Endothelial cell of umbilical vein (primary cell): ENCODE results near the gene SURF6. TPM values are rescaled to one million over a fixed set of nuclear protein-coding genes. Genes with fewer than 3 reads are reported as not detected.

Experiments used
- BruUV-seq: library from RNA; stranded (reverse); fragments of 400-500 nt; replicated peaks from 2 replicates; lab custom pipeline; 2021; lab: Mats Ljungman, UMichigan
- CTCF ChIA-PET: fragments of 300-600, 350-600 bp; sonication (Branson Sonifier 250); formaldehyde crosslinking; loops from one replicate; lab custom pipeline; 2021; ENCODE audit warnings: antibody characterized with exemption, inconsistent platforms; lab: Charles Lee
- POLR2A ChIA-PET: fragments of 300-600, 350-600 bp; sonication (Branson Sonifier 250); formaldehyde crosslinking; loops from one replicate; lab custom pipeline; 2021; ENCODE audit warnings: antibody characterized with exemption, inconsistent platforms; lab: Charles Lee
- DNase-seq: peaks from one replicate; pipeline ENCODE4 v3.0.0-alpha.2; 2011; ENCODE audit warnings: low read depth, low spot score
- FAIRE-seq: peaks from 2 replicates; lab custom pipeline; 2011; peaks lifted over from hg19 to GRCh38; lab: Jason Lieb, UNC
- H2AFZ ChIP-seq: 2 replicates; pipeline ENCODE4 v1.6.0; 2012; ENCODE audit warnings: low read depth, low read length, control low read depth, inconsistent platforms
- H3K27ac ChIP-seq: 2 replicates; pipeline ENCODE4 v1.5.1; 2011; ENCODE audit warnings: low read depth, mild to moderate bottlenecking, control low read depth, low read length, moderate library complexity; ENCODE audit not compliant: insufficient read depth
- H3K27me3 ChIP-seq, 2 experiments: 2 replicates each; pipeline versions ENCODE4 v1.6.0 to v1.6.1; 2011; ENCODE audit warnings: low read length in 2 of 2, mixed read lengths in 1 of 2; ENCODE audit not compliant: control insufficient read depth in 2 of 2, insufficient read depth in 2 of 2
- H3K36me3 ChIP-seq, 2 experiments: 2 replicates in 1 of 2; 3 replicates in 1 of 2; pipeline ENCODE4 v1.5.1; 2011; ENCODE audit warnings: low read length in 2 of 2, mild to moderate bottlenecking in 1 of 2, moderate library complexity in 1 of 2; ENCODE audit not compliant: control insufficient read depth in 2 of 2, insufficient read depth in 2 of 2; ENCODE audit errors: extremely low read depth in 1 of 2
- H3K4me1 ChIP-seq: 3 replicates; pipeline ENCODE4 v1.5.1; 2011; ENCODE audit warnings: mild to moderate bottlenecking, low read length; ENCODE audit not compliant: control insufficient read depth, insufficient read depth; ENCODE audit errors: extremely low read depth
- H3K4me2 ChIP-seq: 2 replicates; pipeline ENCODE4 v1.6.1; 2011; ENCODE audit warnings: low read length, control low read depth, mixed read lengths; ENCODE audit not compliant: insufficient read depth
- H3K4me3 ChIP-seq, 3 experiments: fragments of 200-600 bp in 1 of 3; sonication (generic), shearing (Covaris generic) in 1 of 3; replicated peaks in 1 of 3; 2 replicates each; pipeline ENCODE4 v1.5.1; 2011 to 2016; ENCODE audit warnings: control low read depth in 3 of 3, low read length in 3 of 3, mild to moderate bottlenecking in 2 of 3, inconsistent platforms in 1 of 3, low read depth in 1 of 3, moderate library complexity in 1 of 3; ENCODE audit not compliant: insufficient read depth in 1 of 3
- H3K79me2 ChIP-seq: 2 replicates; pipeline ENCODE4 v1.6.0; 2012; ENCODE audit warnings: low read length, inconsistent platforms; ENCODE audit not compliant: control insufficient read depth, insufficient read depth
- H3K9ac ChIP-seq: replicated peaks from 2 replicates; pipeline ENCODE3; 2011; ENCODE audit warnings: low read length, control low read depth; ENCODE audit not compliant: insufficient read depth; ENCODE audit errors: extremely low read depth
- H3K9me1 ChIP-seq: replicated peaks from 3 replicates; pipeline ENCODE4 v1.6.0; 2011; ENCODE audit warnings: mild to moderate bottlenecking, low read length; ENCODE audit not compliant: control insufficient read depth, insufficient read depth; ENCODE audit errors: extremely low read depth
- H3K9me3 ChIP-seq: replicated peaks from 2 replicates; pipeline ENCODE4 v1.5.1; 2012; ENCODE audit warnings: low read length, inconsistent platforms; ENCODE audit not compliant: control insufficient read depth, insufficient read depth
- H4K20me1 ChIP-seq: replicated peaks from 2 replicates; pipeline ENCODE3; 2011; ENCODE audit warnings: mild to moderate bottlenecking, low read length; ENCODE audit not compliant: control insufficient read depth, insufficient read depth; ENCODE audit errors: extremely low read depth
- EZH2 ChIP-seq: IDR thresholded peaks from 2 replicates; pipeline ENCODE4 v1.6.1; 2012; ENCODE audit warnings: borderline replicate concordance, low read depth, mild to moderate bottlenecking, moderate library complexity, low read length, inconsistent platforms; ENCODE audit not compliant: severe bottlenecking
- FOS ChIP-seq: IDR thresholded peaks from 2 replicates; pipeline ENCODE4 v1.6.1; 2011; ENCODE audit warnings: mild to moderate bottlenecking, low read length, moderate library complexity, borderline replicate concordance; ENCODE audit not compliant: insufficient read depth
- GATA2 ChIP-seq: IDR thresholded peaks from 2 replicates; pipeline ENCODE4 v1.7.0; 2011; ENCODE audit warnings: low read depth, mild to moderate bottlenecking, moderate library complexity, mixed read lengths, low read length; ENCODE audit not compliant: insufficient read length, insufficient read depth
- JUN ChIP-seq: IDR thresholded peaks from 2 replicates; pipeline ENCODE4 v1.6.1; 2011; ENCODE audit warnings: borderline replicate concordance, low read depth; ENCODE audit not compliant: insufficient read length, insufficient read depth
- MYC ChIP-seq: IDR thresholded peaks from one replicate; pipeline ENCODE4 v1.6.1; 2011; ENCODE audit warnings: mild to moderate bottlenecking, low read depth, low read length
- POLR2A ChIP-seq: IDR thresholded peaks from 2 replicates; pipeline ENCODE4 v1.6.1; 2012; ENCODE audit warnings: low read depth, mild to moderate bottlenecking, control low read depth, low read length
- POLR2AphosphoS5 ChIP-seq: IDR thresholded peaks from 2 replicates; pipeline ENCODE4 v1.6.1; 2012; ENCODE audit warnings: low read depth, mild to moderate bottlenecking, control low read depth, low read length, moderate library complexity; ENCODE audit not compliant: insufficient read depth
- dilution Hi-C: fragments of 300-500 bp; cut with MboI; formaldehyde crosslinking; loops from one replicate; pipeline ENCODE4 v1.15.0; 2019; ENCODE audit warnings: low sequenced_read_pairs; ENCODE audit not compliant: extremely low pct_ligation_motif_present
- intact Hi-C: fragments of 100-400 bp; cut with micrococcal nuclease; formaldehyde crosslinking; loops from one replicate; pipeline ENCODE4 v1.10.0; 2022
- polyA plus RNA-seq, 4 experiments: library from polyadenylated mRNA; depleted of rRNA in 3 of 4; stranded (reverse) in 3 of 4; unstranded in 1 of 4; fragments of >200 nt; gene quantifications; 2 replicates each; pipeline versions ENCODE4 v1.2.1 to v1.2.3, GENCODE V29; 2011 to 2012; ENCODE audit warnings: missing spikeins in 1 of 4
- total RNA-seq: library from RNA; stranded (reverse); gene quantifications from 2 replicates; pipeline ENCODE4 v1.2.3, GENCODE V29; 2021
- TF ChIP-seq, protein P1 (sequence below): IDR thresholded peaks from 2 replicates; pipeline ENCODE4 v1.6.1; 2011; ENCODE audit not compliant: insufficient read depth, insufficient read length
- TF ChIP-seq, protein P2 (sequence below), 2 donors: IDR thresholded peaks; 1 replicate in 1 of 2; 2 replicates in 1 of 2; pipeline ENCODE4 v1.5.1; 2011; ENCODE audit warnings: low read length in 2 of 2, mild to moderate bottlenecking in 2 of 2, moderate library complexity in 2 of 2, control low read depth in 1 of 2, inconsistent platforms in 1 of 2, low read depth in 1 of 2; ENCODE audit not compliant: insufficient read depth in 1 of 2; ENCODE audit errors: extremely low read depth in 1 of 2

The SURF6 gene
- total and polyA plus RNA-seq, 2 donors (not counting 3 experiments of a cell fraction or from before 2014, with no cell fraction given), result 4.9 to 16.0 TPM

DNA sequence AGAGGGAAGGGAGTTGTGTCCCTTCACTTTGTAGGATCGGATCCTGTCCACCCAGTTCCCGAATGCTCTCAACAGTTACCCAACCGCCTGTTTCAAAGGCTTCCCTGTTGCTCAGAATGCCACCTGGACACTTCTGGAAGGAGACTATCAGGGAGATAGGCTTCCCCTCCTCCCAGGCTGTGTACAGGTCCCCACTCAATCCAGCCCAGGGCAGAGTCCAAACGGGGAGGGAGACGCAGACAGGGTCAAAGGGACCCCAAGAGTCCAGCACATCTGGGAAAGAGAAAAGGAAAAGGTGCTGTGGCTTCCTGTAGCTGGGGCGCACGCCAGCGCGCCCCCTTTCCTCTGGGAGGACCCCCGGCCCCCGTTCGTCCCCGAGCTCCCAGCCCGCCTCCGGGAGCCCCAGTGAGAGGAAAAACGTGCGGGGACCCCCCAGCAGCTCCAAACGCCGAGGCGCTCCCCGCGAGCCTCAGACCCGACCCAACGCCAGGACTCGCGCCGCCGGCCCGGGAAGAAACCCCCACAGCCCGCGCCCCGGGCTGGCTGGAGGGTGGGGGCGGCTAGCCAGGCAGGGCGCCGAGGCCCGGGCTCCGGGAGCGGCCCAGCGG is 39.2 kb upstream of the SURF6 start:
- H3K9ac ChIP-seq, result peak overlapping the region; percentile 97
- peaks cover 10% of the 10 kb centered on the region for H3K4me1 ChIP-seq
- H3K27ac ChIP-seq, result peak overlapping the region; percentile 85
- peaks cover 56% of the 10 kb centered on the region for H3K79me2 ChIP-seq
- no peak for TF ChIP-seq GATA2
- TF ChIP-seq JUN, result no peak
- TF ChIP-seq FOS, result no peak
- TF ChIP-seq EZH2, result no peak
- no peak for TF ChIP-seq MYC
- no peak for TF ChIP-seq POLR2AphosphoS5
- TF ChIP-seq, protein P1, sequence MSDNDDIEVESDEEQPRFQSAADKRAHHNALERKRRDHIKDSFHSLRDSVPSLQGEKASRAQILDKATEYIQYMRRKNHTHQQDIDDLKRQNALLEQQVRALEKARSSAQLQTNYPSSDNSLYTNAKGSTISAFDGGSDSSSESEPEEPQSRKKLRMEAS, result no peak
- TF ChIP-seq, protein P2, sequence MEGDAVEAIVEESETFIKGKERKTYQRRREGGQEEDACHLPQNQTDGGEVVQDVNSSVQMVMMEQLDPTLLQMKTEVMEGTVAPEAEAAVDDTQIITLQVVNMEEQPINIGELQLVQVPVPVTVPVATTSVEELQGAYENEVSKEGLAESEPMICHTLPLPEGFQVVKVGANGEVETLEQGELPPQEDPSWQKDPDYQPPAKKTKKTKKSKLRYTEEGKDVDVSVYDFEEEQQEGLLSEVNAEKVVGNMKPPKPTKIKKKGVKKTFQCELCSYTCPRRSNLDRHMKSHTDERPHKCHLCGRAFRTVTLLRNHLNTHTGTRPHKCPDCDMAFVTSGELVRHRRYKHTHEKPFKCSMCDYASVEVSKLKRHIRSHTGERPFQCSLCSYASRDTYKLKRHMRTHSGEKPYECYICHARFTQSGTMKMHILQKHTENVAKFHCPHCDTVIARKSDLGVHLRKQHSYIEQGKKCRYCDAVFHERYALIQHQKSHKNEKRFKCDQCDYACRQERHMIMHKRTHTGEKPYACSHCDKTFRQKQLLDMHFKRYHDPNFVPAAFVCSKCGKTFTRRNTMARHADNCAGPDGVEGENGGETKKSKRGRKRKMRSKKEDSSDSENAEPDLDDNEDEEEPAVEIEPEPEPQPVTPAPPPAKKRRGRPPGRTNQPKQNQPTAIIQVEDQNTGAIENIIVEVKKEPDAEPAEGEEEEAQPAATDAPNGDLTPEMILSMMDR (IDR thresholded peaks at IDR 0.05; ENCODE audit: extremely low read depth in 1 of 2, insufficient read depth in 1 of 2, low read depth in 1 of 2, low read length in 2 of 2), result no peak
- no peak for TF ChIP-seq POLR2A
- CTCF ChIA-PET, result interaction anchor here (1.0 to 1.9 kb wide), 5 partner anchors 9 to 111 kb away, joined by 3 to 5 read pairs (median 3); no protein-coding TSS in a partner anchor
- H3K27me3 ChIP-seq, result no peaks in the 10 kb centered on the region
- no peak overlapping the region for H2AFZ ChIP-seq
- H3K36me3 ChIP-seq, result peaks cover 5 to 17% of the 10 kb centered on the region in 2 experiments
- no peaks in the 10 kb centered on the region for H3K9me3 ChIP-seq
- H4K20me1 ChIP-seq, result peaks cover 2% of the 10 kb centered on the region
- intact Hi-C loops, result loop anchor here (1.0 kb wide), 1 partner anchor 19 kb away; the partner anchor contains the start of genes SURF1 and SURF2
- peak overlapping the region; percentile 90 for H3K4me2 ChIP-seq
- FAIRE-seq (peak; percentile 61), DNase-seq (peak; percentile 58)
- BruUV-seq, result TSS peak; percentile 39
- dilution Hi-C loops, result no loop called here
- POLR2A ChIA-PET, result interaction anchor here (1.2 to 1.5 kb wide), 2 partner anchors 27 to 103 kb away, joined by 3 to 6 read pairs; partner anchors contain the start of genes MED22, RPL7A and SLC2A6
- H3K4me3 ChIP-seq, result peak overlapping the region; percentile 40 to 99 (median 99)
- H3K9me1 ChIP-seq, result no peaks in the 10 kb centered on the region
